ENCODE data around the gene COQ8A.
"Not testable (repeated sequence)": the region's sequence is repeated elsewhere in the genome, so short reads cannot be mapped to it uniquely, and the experiment has no call there.

DNA sequence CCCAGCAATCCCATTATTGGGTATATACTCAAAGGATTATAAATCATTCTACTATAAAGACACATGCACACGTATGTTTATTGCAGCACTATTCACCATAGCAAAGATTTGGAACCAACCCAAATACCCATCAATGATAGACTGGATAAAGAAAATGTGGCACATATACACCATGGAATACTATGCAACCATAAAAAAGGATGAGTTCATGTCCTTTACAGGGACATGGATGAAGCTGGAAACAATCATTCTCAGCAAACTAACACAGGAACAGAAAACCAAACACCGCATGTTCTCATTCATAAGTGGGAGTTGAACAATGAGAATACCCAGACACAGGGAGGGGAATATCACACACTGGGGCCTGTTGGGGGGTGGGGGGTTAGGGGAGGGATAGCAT is 59.5 kb downstream of the COQ8A start:
- TF ChIP-seq POLR2A (IDR thresholded peaks at IDR 0.05; ENCODE audit: low read depth, low read length); POLR2AphosphoS5 (IDR thresholded peaks at IDR 0.05; ENCODE audit: low read depth, low read length); SPI1 (IDR thresholded peaks at IDR 0.05; ENCODE audit: low read depth, low read length); TAF1 (IDR thresholded peaks at IDR 0.05; ENCODE audit: low read depth, low read length); POU2F2 (IDR thresholded peaks at IDR 0.05; ENCODE audit: low read depth, low read length); PAX5 (IDR thresholded peaks at IDR 0.05; ENCODE audit: insufficient read depth, low read length, severe bottlenecking): not testable (repeated sequence)
